Measurements from ENCODE around the gene TAX1BP3.

Gene TAX1BP3

DNA sequence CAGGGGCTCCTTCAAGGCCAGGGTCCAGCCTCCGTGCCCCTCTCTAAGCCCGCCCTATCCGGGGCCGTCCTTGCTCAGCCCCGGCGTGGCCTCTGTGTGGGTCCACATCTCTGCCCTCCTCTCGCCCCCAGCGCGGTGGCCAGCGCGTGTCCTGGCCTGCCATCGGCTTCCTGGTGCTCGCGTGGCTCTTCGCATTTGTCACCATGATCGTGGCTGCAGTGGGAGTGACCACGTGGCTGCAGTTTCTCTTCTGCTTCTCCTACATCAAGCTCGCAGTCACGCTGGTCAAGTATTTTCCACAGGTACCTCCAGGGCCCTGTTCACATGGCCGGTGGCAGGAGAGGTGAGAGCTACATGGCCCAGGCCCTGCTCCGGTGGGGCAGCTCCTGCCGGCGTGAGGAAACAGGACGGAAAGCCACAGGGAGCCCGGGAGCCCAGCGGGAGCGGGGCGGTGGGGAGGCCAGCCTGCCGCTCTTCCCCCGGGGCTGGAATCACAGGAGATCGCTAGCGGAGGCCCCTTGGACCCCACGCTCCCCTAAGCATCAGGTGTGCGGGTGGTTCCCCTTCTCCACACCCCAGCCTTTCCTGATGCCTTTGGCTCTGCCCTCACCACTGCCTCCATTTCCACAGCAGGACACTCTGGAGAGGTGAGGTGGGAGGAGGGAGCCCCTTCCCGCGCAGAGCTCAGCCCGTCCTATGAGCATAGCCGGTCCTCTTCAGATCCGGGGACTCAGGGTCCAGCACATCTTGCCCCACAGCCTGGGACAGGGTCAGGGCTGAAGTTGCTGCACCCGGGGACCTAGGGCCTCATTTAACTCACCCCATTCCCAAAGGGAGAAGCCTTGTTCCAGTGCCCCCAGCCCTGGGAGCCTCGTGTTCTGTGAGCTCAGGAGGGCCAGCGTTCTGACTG, 10.2 kb downstream of the TAX1BP3 start:
- no peak for DNase-seq

DNA sequence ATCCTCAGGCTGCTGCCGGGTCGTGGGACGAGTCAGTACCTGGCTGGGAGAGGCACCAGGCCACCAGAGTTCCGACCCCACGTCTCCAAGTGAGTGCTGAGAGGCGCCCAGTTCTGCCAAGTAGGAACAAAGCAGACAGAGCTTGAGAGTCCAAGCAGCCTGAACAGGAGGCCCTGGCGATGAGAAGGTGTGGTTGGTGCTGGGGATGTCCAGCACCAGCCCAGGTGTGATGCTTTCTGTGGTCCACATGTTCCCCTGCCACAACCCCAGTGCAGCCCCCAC, 10.8 kb downstream of the TAX1BP3 start:
- DNase-seq: no peak

DNA sequence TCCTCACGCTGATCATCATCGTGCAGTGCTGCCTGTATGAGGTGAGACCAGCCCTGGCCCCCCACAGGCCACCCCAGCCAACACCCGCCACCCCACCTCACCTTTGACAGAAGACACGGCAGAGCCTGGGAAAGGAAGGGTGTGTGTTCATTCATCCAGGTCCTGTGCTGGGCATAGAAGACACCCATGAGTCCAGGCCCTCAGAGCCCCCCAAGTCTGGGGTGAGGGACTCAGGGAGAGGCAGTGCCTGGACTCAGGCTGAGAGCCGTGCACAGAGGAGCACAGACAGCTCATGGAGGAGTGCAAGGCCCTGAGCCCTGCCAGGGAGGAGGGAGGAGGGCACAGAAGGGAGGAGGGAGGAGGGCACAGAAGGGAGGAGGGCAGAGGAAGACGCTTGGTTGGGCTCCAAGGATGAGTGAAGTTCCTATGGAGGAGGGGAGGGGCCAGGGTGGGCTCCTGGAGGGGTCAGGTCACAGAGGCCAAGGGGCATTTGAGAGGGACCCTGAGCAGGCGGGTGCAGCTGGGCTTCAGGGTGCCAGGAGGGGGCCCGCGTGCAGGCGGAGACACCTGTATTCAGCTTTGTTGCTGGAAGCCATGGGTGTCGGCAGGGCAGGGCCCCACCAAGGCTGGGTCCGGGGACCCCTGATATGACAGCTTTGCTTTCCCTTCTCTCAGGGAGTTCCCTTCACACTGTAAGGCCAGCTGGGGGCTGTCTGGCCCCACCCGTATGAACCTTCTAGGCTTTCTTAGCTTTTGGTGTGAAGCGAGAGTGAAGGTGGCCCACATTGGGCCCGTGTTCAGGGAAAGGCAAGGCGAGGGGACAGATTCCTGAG, 11.4 kb downstream of the TAX1BP3 start:
- no peak for DNase-seq

DNA sequence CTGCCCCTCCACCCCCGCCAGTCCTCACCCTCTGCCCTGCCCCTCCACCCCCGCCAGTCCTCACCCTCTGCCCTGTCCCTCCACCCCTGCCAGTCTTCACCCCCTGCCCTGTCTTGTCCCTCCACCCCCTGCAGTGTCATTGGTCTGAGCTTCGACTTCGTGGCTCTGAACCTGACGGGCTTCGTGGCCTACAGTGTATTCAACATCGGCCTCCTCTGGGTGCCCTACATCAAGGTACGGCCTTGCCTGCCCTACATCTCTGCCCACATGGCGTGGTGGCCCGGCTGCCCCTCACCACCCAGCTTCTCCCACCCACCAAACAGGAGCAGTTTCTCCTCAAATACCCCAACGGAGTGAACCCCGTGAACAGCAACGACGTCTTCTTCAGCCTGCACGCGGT, 12.0 kb downstream of the TAX1BP3 start:
- DNase-seq: no peak

DNA sequence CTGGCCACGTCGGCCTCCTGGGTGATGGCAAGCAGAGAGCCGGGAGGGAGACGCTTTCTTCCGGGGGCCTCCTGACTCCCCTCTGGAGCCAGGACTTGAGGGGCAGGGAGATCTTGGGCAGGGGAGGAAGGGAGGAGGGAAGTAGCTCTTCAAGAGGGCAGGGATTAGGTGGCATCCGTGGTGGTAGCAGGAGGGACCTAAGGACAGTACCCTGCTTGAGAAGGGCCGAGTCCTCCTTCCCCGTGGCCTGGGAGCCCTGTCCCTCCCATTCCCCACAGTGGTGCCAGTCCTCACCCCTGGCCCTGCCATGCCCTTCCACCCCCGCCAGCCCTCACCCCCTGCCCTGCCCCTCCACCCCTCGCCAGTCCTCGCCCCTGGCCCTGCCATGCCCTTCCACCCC, 12.6 kb downstream of the TAX1BP3 start:
- DNase-seq: no peak

DNA sequence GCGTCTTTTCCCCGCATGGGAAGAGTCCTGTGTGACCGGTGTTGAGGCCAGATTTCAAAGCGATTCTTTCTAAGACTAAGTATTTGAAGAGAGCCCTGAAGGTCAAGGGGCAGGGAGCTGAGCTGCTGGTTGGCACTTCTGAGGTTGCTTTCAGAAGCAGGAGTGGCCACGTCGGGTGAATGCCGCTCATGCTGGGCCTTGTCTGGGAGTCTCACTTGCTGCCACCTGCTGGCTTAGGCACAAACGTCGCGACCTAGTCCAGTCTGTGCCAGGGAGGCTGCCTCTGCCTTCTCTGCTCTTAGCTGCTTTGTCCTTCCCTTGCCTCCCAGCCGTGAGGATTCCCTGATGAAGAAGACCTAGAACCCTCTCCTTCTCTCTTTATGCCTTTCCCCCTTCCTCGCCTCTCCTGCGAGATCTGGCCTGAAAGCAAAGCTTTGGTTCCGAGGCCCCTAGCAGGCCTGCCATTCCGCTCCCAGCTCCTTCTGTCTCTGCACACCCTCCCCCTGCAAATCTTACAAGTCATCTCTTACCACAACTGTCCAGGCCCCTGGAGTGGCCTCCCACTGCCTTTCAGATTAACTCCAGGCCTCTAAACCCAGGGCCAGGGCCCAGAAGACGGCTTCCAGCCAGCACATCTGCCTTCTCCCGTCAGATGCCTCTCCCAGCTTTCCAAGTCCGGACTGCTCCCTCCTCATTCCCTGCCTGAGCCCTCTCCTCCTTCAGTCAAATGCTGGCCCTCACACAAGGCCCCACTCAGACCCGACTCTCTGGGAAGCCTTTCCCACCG, 20.4 kb downstream of the TAX1BP3 start:
- DNase-seq: peak; percentile 4 to 23

DNA sequence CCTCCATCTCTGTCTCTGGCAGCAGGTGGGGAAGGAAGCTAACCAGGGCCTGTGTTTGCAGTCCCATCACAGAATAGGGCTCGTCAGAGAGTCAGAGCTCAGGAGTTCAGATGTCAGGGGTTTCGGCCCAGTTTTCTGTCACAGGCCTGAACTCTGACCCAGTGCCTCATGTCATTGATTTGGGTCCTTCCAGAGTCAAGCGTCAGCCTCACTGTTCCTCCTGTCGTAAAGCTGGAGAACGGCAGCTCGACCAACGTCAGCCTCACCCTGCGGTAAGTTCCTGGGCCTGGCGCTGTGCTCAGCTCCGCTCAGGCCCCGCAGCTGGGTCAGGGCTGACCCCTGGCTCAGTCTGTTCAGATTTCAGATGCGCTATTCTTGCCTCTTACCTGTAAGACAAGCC, 21.1 kb downstream of the TAX1BP3 start:
- DNase-seq: no peak

DNA sequence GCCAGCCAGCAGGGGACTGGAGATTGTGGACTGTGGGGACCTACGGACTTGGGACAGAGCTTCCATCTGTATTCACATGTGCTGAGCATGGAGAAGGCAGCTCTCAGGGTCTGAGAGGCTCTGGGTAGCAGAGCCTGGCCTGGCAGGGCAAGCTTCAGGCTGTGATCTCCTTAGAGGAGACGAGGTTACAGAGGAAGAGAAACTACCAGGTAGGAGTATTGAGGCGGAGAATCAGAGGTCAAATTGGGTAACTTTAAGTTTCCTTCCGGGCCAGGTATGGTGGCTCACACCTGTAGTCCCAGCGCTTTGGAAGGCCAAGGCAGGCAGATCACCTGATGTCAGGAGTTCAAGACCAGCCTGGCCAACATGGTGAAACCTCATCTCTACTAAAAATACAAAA, 23.1 kb downstream of the TAX1BP3 start:
- no peak for DNase-seq

DNA sequence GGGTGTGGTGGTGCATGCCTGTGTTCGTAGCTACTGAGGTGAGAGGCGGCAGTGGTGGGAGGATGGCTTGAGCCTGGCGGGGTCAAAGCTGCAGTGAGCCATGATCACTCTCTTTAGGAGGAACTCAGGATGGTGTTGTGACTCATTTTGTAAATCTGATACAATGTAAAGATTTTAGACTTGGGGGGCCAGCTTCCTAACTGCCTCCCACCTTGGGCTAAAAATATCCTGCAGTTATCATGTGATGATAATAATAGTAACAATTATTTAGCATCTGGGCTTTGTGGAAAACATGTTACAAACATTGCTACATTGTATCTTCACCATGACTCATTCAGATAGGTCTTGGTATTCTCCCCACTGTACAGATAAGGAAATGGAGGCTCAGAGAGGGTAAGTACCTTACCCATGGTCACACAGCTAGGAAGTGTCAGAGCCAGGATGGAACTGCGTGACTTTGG, 24.5 kb downstream of the TAX1BP3 start:
- DNase-seq: no peak

DNA sequence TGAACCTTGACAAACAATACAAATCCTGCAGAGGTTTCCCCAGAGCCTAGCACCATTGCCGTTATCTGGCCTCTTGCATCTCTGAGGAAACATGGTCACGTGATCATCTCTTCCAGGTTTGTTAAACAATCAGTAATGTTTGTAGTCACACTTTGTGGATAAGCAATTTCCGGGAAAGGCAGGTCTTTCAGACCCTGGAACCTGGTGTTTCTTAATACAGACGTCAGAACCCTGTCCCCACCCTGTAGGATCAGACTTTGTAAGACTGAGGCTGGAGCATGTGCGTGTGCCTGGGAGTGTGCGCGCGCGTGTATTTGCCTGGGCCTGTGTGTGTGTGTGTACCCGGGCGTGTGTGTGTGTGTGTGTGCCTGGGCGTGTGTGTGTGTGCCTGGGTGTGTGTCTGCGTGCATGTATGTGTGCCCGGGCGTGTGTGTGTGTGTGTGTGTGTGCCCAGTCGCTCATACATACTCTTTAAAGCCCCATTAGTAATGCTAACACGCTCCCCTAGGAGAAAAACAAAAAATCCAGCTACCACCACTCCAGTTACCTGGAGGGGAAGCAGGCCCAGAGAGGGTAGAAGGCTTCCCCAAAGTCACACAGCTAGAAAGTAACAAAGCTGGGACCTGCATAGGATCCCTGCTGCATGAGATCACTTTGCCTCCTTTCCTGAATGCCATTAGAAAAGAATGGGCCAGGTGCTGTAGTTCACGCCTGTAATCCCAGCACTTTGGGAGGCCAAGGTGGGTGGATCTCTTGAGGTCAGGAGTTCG, 26.5 kb downstream of the TAX1BP3 start:
- no peak for DNase-seq

DNA sequence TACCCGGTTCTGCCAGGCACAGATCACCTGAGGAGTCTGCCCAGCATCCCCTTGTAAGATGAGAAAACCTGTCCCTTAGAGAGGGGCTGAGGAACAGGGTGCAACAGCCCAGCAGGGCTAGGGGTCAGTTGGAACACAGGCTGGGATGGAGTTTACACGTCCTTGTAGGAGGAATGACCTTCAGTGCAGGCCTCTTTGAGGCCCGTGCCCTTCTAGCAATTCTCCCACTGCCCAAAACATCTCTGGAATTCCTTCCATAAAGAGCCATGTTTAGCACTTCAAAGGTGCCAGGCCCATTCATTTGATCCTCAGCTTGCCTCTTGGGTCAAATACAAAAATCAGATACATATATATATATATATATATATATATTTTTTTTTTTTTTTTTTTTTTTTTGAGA, 27.4 kb downstream of the TAX1BP3 start:
- no peak for DNase-seq

DNA sequence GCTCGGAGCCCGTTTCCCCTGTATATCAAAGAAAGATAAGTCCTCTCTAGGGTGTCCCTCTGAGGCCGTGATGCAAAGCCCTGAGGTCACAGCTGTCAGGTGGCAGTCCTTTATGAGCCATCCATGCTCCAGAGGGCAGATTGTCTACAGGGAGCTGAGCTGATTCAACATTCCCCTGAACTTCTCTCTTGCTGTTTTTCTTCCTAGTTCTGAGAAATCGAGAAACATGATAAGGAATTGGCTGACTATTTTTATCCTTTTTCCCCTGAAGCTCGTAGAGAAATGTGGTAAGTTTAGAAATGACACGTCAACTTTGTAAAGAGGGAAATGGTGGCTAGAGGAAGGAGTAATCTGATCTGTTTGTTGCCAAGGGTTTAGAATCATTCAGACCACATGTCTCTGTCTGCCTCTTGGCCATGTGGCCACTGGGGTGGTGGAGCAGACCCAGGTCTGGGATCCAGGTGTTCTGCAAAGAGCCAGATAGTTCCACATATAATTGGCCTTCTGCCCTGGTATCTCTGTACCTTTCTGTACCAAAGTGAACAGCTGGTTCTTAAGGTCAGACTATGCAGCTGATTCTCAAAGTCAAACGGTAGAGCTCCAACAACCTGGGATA, 28.3 kb downstream of the TAX1BP3 start:
- no peak for DNase-seq

DNA sequence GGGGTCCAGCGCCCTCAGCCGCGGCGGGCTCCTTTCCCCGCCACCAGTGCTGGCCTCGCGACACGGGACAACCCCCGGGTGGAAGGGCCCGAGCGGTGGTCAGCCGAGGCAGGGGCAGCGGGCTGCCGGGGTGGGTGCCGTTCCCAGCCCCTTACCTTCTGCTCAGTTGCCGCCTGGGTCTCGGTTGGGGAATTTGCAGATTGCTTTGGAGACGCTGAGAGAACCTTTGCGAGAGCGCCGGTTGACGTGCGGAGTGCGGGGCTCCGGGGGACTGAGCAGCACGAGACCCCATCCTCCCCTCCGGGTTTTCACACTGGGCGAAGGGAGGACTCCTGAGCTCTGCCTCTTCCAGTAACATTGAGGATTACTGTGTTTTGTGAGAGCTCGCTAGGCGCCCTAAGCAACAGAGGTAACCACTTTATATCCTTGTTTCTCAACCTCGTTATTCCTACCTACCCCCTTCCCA, 31.4 kb downstream of the TAX1BP3 start:
- DNase-seq: no peak

DNA sequence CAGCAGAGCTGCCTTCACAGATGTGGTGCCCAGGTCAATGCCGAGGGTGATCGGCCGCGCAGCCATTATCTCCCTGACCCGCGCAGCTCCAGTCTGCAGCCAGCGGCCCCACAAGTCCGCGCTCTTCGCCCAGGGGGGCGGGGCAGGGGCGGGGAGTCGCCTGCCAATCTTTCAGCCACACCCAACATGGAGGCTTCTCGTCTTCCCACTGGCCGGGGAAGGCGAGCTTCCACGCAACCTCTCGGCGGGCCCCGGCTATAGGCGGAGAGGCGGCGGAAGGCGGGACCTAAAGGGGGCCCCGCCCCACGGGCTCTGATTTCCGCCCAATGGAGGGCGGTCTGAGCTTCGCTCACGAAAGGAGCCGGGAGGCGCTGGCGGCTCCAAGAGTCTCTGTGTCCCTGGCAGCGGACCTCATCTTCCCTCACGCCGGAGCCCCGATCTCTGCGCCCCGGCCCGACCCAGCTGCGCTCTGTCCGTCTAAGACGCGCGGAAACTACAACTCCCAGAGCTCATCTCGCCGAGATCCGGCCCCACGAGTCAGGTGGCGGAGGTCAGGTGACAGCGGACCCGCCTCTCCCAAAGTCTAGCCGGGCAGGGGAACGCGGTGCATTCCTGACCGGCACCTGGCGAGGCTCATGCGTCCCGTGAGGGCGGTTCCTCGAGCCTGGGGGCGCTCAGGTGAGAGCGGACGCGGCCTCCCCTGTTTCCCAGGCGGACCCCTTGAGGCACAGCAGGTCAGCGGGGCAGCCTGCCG, 32.0 kb downstream of the TAX1BP3 start, which contains the start of the genes CTNS and SHPK:
CTNS (plus strand) TSS at position 607 of the 754 bp plus-strand sequence. CDS start 3,447 bp downstream, outside the sequence.
SHPK (minus strand) TSS at position 97 of the 754 bp plus-strand sequence; CDS start at position 66, 31 bp downstream.
- peak; percentile 92 to 97 for DNase-seq

DNA sequence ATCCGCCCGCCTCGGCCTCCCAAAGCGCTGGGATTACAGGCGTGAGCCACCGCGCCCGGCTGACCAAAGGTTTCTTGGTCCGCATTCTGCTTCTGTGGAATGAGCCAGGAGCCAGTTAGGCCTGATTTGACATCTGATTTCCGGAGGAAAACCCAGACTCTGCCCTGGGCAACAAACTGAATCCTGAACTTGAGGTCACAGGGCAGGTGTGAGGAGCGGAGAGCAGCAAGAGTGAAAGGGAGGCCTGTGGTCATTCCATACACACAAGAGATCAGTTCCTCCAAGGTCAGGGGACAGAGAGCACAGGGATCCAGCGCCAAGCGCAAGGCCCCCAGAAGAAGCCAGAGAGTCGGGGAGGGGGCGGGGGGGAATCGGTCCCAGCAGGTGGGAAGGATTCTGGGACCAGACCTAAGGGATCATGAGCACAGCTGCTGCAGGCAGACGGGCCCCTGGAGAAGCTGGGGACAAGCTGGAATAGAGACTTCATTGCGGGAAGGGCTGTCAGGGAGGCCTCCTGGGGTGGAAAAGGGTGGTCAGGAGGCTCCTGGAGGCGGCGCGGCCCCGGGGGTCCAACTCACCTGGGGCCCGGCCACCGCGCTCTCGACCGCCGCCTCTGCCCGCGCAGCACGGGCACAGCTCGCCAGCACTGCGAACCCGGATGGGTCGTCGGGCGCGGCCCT, 32.8 kb downstream of the TAX1BP3 start:
- no peak for DNase-seq

DNA sequence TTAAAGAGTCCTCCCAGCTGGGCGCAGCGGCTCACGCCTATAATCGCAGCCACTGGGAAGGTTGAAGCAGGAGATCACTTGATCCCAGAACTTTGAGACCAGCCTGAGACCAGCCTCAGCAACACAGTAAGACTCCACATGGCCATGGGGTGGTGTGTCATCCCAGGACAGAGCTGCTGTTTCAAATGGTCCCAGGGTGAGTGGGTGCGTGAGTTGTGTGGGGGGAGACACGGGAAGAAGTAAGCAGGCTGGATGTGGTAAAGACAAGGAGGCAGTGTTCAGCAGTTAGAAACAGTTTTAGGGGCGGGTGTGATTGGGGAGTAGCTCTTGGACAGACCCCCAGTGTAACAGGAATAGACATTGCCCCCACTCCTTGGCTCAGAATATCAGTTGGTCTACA, 36.1 kb downstream of the TAX1BP3 start:
- no peak for DNase-seq

DNA sequence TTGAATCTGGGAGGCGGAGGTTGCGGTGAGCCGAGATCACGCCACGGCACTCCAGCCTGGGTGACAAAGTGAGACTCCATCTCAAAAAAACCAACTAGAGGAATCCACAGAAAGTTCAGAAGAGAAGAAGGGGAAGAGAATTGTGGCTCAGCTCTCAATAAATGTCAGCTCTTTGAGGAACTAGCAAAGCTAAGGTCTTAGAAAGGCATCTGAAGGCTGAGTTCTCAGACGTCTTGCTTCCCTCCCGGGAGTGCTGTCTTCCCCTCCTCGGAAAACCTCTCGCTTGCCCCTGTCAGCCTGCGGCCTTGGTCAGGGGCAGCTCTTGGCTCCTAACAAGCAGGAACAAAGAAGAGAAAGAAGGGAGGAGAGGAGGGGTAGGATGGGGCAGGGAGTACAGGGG, 37.6 kb downstream of the TAX1BP3 start:
- no peak for DNase-seq

DNA sequence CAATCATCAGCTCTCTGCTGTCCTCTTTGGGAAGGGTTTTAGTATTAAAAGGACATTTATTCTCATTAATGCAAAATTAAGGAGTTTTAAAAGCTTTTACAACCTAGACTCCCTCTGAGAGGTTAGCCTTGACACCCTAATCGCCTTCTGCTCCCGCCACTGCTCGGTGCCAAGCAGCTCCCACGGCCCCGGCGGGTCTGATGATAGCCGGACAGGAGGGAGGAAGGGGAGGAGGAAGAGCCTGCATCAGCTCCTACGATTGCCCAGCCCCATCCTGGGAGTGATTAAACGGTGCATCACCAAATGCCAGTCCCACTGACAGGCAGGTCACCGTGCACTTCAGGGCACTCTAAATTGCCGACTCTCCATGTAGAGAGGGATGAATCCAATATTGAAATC, 40.6 kb downstream of the TAX1BP3 start:
- DNase-seq: no peak

DNA sequence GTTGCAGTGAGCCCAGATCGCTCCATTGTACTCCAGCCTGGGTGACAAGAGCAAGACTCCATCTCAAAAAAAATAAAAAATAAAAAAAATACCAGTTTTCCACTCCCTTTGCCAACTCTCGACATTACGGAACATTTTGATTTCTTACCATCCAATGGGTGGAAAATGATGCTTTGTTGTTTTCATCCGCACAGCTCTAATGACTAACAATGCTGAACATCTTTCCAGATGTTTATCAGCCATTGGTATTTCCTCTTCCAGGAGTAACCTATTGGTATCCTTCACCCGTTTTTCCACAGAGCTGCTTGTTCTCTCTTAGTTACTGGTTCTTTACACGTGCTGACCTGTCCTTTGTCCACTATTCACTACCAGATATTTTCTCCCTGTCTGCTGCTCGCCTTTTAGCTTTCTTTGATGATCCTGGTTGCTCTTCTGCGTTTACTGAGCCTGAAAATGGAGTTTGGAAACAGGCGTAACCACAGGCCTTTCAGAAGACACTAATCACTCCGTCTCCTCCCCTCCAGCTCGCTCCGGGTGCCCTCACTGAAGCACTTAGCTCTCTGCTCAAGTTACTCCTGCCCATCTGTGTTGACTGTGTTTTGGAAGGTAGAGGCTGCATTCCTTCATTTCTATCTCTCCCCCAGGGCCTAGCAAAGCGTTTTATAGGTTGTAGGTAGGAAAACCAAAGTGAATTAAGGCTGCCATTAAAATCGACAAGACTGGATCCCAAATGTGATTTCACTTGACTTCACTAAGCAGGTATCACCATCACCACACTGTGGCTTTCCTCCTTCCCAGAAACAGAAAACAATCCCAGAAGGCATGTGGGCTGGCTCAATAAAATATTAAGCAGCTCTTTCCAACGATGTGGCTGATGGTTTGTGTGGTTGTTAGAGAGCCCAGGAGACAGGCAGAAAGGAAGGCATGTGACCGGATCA, 41.3 kb downstream of the TAX1BP3 start:
- DNase-seq: no peak
